K562 (cell line): Measurements from ENCODE around the gene ZMYM4. TPM values are rescaled to one million over a fixed set of nuclear protein-coding genes. Genes with fewer than 3 reads are reported as not detected.

Source experiments
- ATAC-seq: fragments of 200-7000 bp; cut with Tn5 transposase; 3 replicates; pipeline ENCODE4 v1.9.1; 2020; ENCODE audit warnings: moderate library complexity
- BruUV-seq: library from RNA; stranded (reverse); fragments of 400-500 nt; replicated peaks from 2 replicates; lab custom pipeline; 2021; lab: Mats Ljungman, UMichigan
- CTCF ChIA-PET: fragments of 300-600 bp; formaldehyde crosslinking; extraction: SDS; loops from one replicate; lab custom pipeline; 2021; ENCODE audit warnings: low intra/inter-chr PET ratio; lab: Yijun Ruan, JAX
- POLR2A ChIA-PET: fragments of 300-600, 350-650 bp; sonication (Branson Sonifier 250); formaldehyde crosslinking; extraction: SDS; loops from one replicate; lab custom pipeline; 2021; ENCODE audit warnings: antibody characterized with exemption, inconsistent platforms; lab: Yijun Ruan, JAX
- DNase-seq, 4 experiments: peaks; one replicate each; pipeline versions ENCODE4 v3.0.0 to v3.0.0-alpha.2; 2011 to 2018; ENCODE audit warnings: low spot score in 3 of 4, mixed read lengths in 3 of 4; ENCODE audit errors: extremely low read depth in 1 of 4
- FAIRE-seq: peaks from 2 replicates; lab custom pipeline; 2011; peaks lifted over from hg19 to GRCh38; lab: Jason Lieb, UNC
- H2AFZ ChIP-seq: 2 replicates; pipeline ENCODE4 v1.6.0; 2011; ENCODE audit warnings: low read depth, low read length, control low read depth, inconsistent platforms
- H3K27ac ChIP-seq: fragments of 200-600 bp; 3 replicates; pipeline ENCODE4 v1.8.0; 2011; ENCODE audit warnings: low read depth, mild to moderate bottlenecking, control low read depth, inconsistent platforms, low read length, moderate library complexity, mixed read lengths; ENCODE audit errors: extremely low read depth
- H3K27me3 ChIP-seq, 2 experiments: fragments of 300-600 bp in 1 of 2; 2 replicates in 1 of 2; 3 replicates in 1 of 2; pipeline versions ENCODE4 v1.6.0 to v1.8.0; 2011; ENCODE audit warnings: inconsistent platforms in 2 of 2, low read length in 2 of 2, mild to moderate bottlenecking in 1 of 2, mixed read lengths in 1 of 2, moderate library complexity in 1 of 2; ENCODE audit not compliant: control insufficient read depth in 2 of 2, insufficient read depth in 2 of 2
- H3K36me3 ChIP-seq: fragments of 300-600 bp; 3 replicates; pipeline ENCODE4 v1.8.0; 2011; ENCODE audit warnings: mild to moderate bottlenecking, low read length, inconsistent platforms; ENCODE audit not compliant: control insufficient read depth, insufficient read depth
- H3K4me1 ChIP-seq, 2 experiments: fragments of 200-600 bp in 1 of 2; replicated peaks in 1 of 2; 2 replicates in 1 of 2; 3 replicates in 1 of 2; pipeline versions ENCODE4 v1.5.1 to v1.8.0; 2011; ENCODE audit warnings: inconsistent platforms in 2 of 2, low read length in 2 of 2, mild to moderate bottlenecking in 1 of 2, mixed read lengths in 1 of 2, moderate library complexity in 1 of 2; ENCODE audit not compliant: control insufficient read depth in 2 of 2, insufficient read depth in 2 of 2
- H3K4me2 ChIP-seq: 2 replicates; pipeline ENCODE4 v1.6.1; 2011; ENCODE audit warnings: low read length, control low read depth, inconsistent platforms, mixed read lengths; ENCODE audit not compliant: insufficient read depth
- H3K4me3 ChIP-seq: fragments of 200-600 bp; sonication (generic), shearing (Covaris generic); 2 replicates; pipeline ENCODE4 v1.5.1; 2016; ENCODE audit warnings: control low read depth, inconsistent platforms
- H3K79me2 ChIP-seq: fragments of 200-600 bp; 3 replicates; pipeline ENCODE4 v1.8.0; 2011; ENCODE audit warnings: low read length, inconsistent platforms; ENCODE audit not compliant: control insufficient read depth, insufficient read depth
- H3K9ac ChIP-seq, 2 experiments: 2 replicates each; pipeline versions ENCODE4 v1.6.0 to v1.6.1; 2011; ENCODE audit warnings: low read depth in 2 of 2, low read length in 2 of 2, control low read depth in 1 of 2, inconsistent platforms in 1 of 2, mild to moderate bottlenecking in 1 of 2, mixed read lengths in 1 of 2; ENCODE audit not compliant: insufficient read depth in 1 of 2
- H3K9me1 ChIP-seq: one replicate; pipeline ENCODE4 v1.6.0; 2011; ENCODE audit warnings: inconsistent platforms, mild to moderate bottlenecking, low read length, moderate library complexity; ENCODE audit not compliant: control insufficient read depth, insufficient read depth
- H3K9me3 ChIP-seq: replicated peaks from 2 replicates; pipeline ENCODE4 v1.5.1; 2011; ENCODE audit warnings: low read depth, low read length, inconsistent platforms; ENCODE audit not compliant: control insufficient read depth, insufficient read depth
- H4K20me1 ChIP-seq: replicated peaks from 2 replicates; pipeline ENCODE4 v1.6.1; 2011; ENCODE audit warnings: low read length, inconsistent platforms, mixed read lengths; ENCODE audit not compliant: control insufficient read depth, insufficient read depth
- FOS ChIP-seq: IDR thresholded peaks from 3 replicates; pipeline ENCODE4 v1.6.1; 2011; ENCODE audit not compliant: insufficient read length; ENCODE audit errors: extremely low read depth
- FOXK2 ChIP-seq, 2 experiments: fragments of 450-650 bp; IDR thresholded peaks in 1 of 2; conservative IDR thresholded peaks in 1 of 2; 2 replicates each; pipeline ENCODE4 v1.6.1; 2016; ENCODE audit warnings: low read depth in 2 of 2, mild to moderate bottlenecking in 1 of 2
- FUS ChIP-seq: fragments of 200-400 bp; formaldehyde crosslinking; optimal IDR thresholded peaks from 2 replicates; pipeline ENCODE3; 2017; ENCODE audit warnings: low read depth, low read length
- KDM4B ChIP-seq, 2 experiments: fragments of 450-650 bp in 1 of 2; sonication (generic) in 1 of 2; IDR thresholded peaks; 2 replicates each; pipeline ENCODE4 v1.6.1; 2016 to 2017; ENCODE audit warnings: borderline replicate concordance in 2 of 2, antibody characterized with exemption in 1 of 2, low read depth in 1 of 2, mild to moderate bottlenecking in 1 of 2
- MTA1 ChIP-seq: fragments of 450-650 bp; IDR thresholded peaks from 2 replicates; pipeline ENCODE4 v1.6.1; 2017; ENCODE audit warnings: borderline replicate concordance
- MTA2 ChIP-seq: fragments of 450-650 bp; IDR thresholded peaks from 2 replicates; pipeline ENCODE4 v1.6.1; 2016; ENCODE audit warnings: low read depth
- PKNOX1 ChIP-seq: fragments of 450-650 bp; IDR thresholded peaks from 2 replicates; pipeline ENCODE4 v1.6.1; 2016
- TARDBP ChIP-seq: fragments of 450-650 bp; IDR thresholded peaks from 2 replicates; pipeline ENCODE4 v1.6.1; 2016
- TGIF2 ChIP-seq: sonication (generic); formaldehyde crosslinking; IDR thresholded peaks from 2 replicates; pipeline ENCODE4 v1.8.1; 2022; ENCODE audit warnings: mild to moderate bottlenecking, missing genetic modification reagents, moderate library complexity
- ZNF165 ChIP-seq: fragments of 250-450 bp; sonication (Bioruptor Pico); IDR thresholded peaks from 2 replicates; pipeline ENCODE4 v1.4.0; 2020; ENCODE audit warnings: borderline replicate concordance
- ZNF174 ChIP-seq: fragments of 250-450 bp; sonication (Bioruptor Pico); IDR thresholded peaks from 2 replicates; pipeline ENCODE4 v1.4.0; 2020; ENCODE audit warnings: mild to moderate bottlenecking
- ZNF212 ChIP-seq: fragments of 450-650 bp; formaldehyde crosslinking; IDR thresholded peaks from 2 replicates; pipeline ENCODE4 v1.4.0; 2020; ENCODE audit warnings: mild to moderate bottlenecking
- ZNF668 ChIP-seq: fragments of 250-450 bp; sonication (Bioruptor Pico); IDR thresholded peaks from 2 replicates; pipeline ENCODE4 v1.8.0; 2022; ENCODE audit warnings: mild to moderate bottlenecking, inconsistent platforms
- in situ Hi-C: fragments of 300-500 bp; cut with MboI; formaldehyde crosslinking; loops from 4 replicates; pipeline ENCODE4 v1.15.0; 2018; ENCODE audit warnings: inconsistent platforms, mixed read lengths
- intact Hi-C: fragments of 100-400 bp; cut with micrococcal nuclease; formaldehyde crosslinking; loops from 2 replicates; pipeline ENCODE4 v1.14.2; 2022
- polyA plus RNA-seq, 8 experiments: library from polyadenylated mRNA; depleted of rRNA in 4 of 8; stranded (reverse) in 5 of 8; unstranded in 3 of 8; fragments of >200 nt; fragmentation: Nextera tagmentation in 2 of 8; fragmentation: Illumina TruSeq in 1 of 8; extraction: Ambion mirVana in 2 of 8; extraction: Trizol in 1 of 8; gene quantifications; 2 replicates each; pipeline versions ENCODE4 v1.2.1 to v1.2.3, GENCODE V29; 2011 to 2014; ENCODE audit warnings: inconsistent platforms in 1 of 8, missing spikeins in 1 of 8
- total RNA-seq, 7 experiments: library from RNA; depleted of rRNA in 6 of 7; stranded (reverse); fragments of >200 nt in 6 of 7; fragmentation: Illumina TruSeq in 2 of 7; extraction: Trizol in 2 of 7; gene quantifications; 2 replicates each; pipeline versions ENCODE4 v1.2.1 to v1.2.3, GENCODE V29; 2011 to 2021; ENCODE audit warnings: low replicate concordance in 1 of 7

ZMYM4 gene
- total and polyA plus RNA-seq, 9 of the 15 experiments (the other 6 are each of a cell fraction or from before 2014, with no cell fraction given), result 15.2 to 77.2 (median 63.3) TPM

GRCh38 chr1:35406103-35406502 lies 137.6 kb downstream of the ZMYM4 start:
- FAIRE-seq, result no peak
- no TSS peak for BruUV-seq

More at GRCh38 chr1:35406103-35406502, 137.6 kb downstream of the ZMYM4 start:
- ChIA-PET POLR2A (interaction anchor here (1.0 kb wide), 2 partner anchors 10 to 14 kb away, joined by 3 to 4 read pairs; no protein-coding TSS in a partner anchor), CTCF (no interaction called here)
- Histone ChIP-seq H3K9me1 (no peaks in the 10 kb centered on the region), H3K27ac (no peak overlapping the region), H4K20me1 (no peaks in the 10 kb centered on the region), H3K4me2 (no peak overlapping the region), H2AFZ (no peak overlapping the region), H3K9me3 (no peaks in the 10 kb centered on the region), H3K27me3 (no peaks in the 10 kb centered on the region), H3K4me3 (no peak overlapping the region), H3K79me2 (no peaks in the 10 kb centered on the region), H3K36me3 (peaks cover 78% of the 10 kb centered on the region), H3K9ac (no peak overlapping the region), H3K4me1 (no peaks in the 10 kb centered on the region)
- intact Hi-C loops, result loop anchor here (10.0 kb wide), 1 partner anchor 201 kb away; no protein-coding TSS in a partner anchor
- ATAC-seq (no peak), DNase-seq (no peak)
- in situ Hi-C loops, result no loop called here
- TF ChIP-seq FUS (no peak), MTA2 (no peak), ZNF174 (CRISPR knock-in tag) (no peak), FOS (no peak), ZNF165 (CRISPR knock-in tag) (no peak), PKNOX1 (no peak), FOXK2 (conservative IDR thresholded peaks at IDR 0.05 in 1 of 2, IDR thresholded peaks at IDR 0.05 in 1 of 2; ENCODE audit: low read depth in 2 of 2) (no peak), ZNF212 (CRISPR knock-in tag) (no peak), MTA1 (no peak), TARDBP (no peak), ZNF668 (CRISPR knock-in tag) (no peak), TGIF2 (CRISPR knock-in tag) (no peak), KDM4B (IDR thresholded peaks at IDR 0.05; ENCODE audit: borderline replicate concordance in 2 of 2, low read depth in 1 of 2) (no peak)
